HCT116 (cell line): Measurements from ENCODE around the gene ACOX3. TPM values are rescaled to one million over a fixed set of nuclear protein-coding genes. Genes with fewer than 3 reads are reported as not detected.

Experiments
- ATAC-seq: fragments of 200-7000 bp; cut with Tn5 transposase; 2 replicates; pipeline ENCODE4 v1.9.1; 2020; ENCODE audit warnings: mild to moderate bottlenecking, moderate library complexity
- BruUV-seq: library from RNA; stranded (reverse); fragments of 400-500 nt; replicated peaks from 2 replicates; lab custom pipeline; 2021; lab: Mats Ljungman, UMichigan
- CTCF ChIA-PET: fragments of 300-600 bp; sonication (Branson Sonifier 250); formaldehyde crosslinking; loops from one replicate; lab custom pipeline; 2021; ENCODE audit warnings: antibody characterized with exemption; lab: Charles Lee
- POLR2A ChIA-PET: fragments of 300-600, 350-600 bp; sonication (Branson Sonifier 250); formaldehyde crosslinking; loops from one replicate; lab custom pipeline; 2021; ENCODE audit warnings: antibody characterized with exemption; lab: Charles Lee
- RAD21 ChIA-PET, 2 experiments: fragments of 300-600 bp; sonication (Branson Sonifier 250); formaldehyde crosslinking; loops; one replicate each; lab custom pipeline; 2023; ENCODE audit warnings: low total read pairs in 2 of 2; ENCODE audit not compliant: uncharacterized antibody in 2 of 2, unreplicated experiment in 2 of 2, low non-redundant PET in 1 of 2; lab: Charles Lee
- DNase-seq: peaks from one replicate; pipeline ENCODE4 v3.0.0-alpha.2; 2010; ENCODE audit warnings: low read depth, low spot score
- H2AFZ ChIP-seq: fragments of 200-600 bp; shearing (Covaris generic), sonication (generic); 2 replicates; pipeline ENCODE4 v1.6.1; 2017; ENCODE audit warnings: low read depth, mixed run types, mixed read lengths, antibody characterized with exemption, low read length; ENCODE audit not compliant: poor library complexity, severe bottlenecking
- H3K27ac ChIP-seq: 2 replicates; pipeline ENCODE4 v1.5.1; 2012; ENCODE audit warnings: low read depth, low read length
- H3K27me3 ChIP-seq: fragments of 200-600 bp; sonication (generic); 2 replicates; pipeline ENCODE4 v1.6.1; 2016; ENCODE audit warnings: mixed run types, low read length, mixed read lengths; ENCODE audit not compliant: insufficient read depth
- H3K36me3 ChIP-seq, 2 experiments: fragments of 200-500 bp in 1 of 2; fragments of 200-600 bp in 1 of 2; sonication (Bioruptor generic) in 1 of 2; sonication (generic) in 1 of 2; 2 replicates each; pipeline versions ENCODE4 v1.5.1 to v1.6.1; 2014 to 2016; ENCODE audit warnings: low read length in 2 of 2, inconsistent platforms in 1 of 2, mixed read lengths in 1 of 2, mixed run types in 1 of 2; ENCODE audit not compliant: insufficient read depth in 2 of 2, control insufficient read depth in 1 of 2
- H3K4me1 ChIP-seq, 2 experiments: fragments of 200-600 bp in 1 of 2; sonication (generic) in 1 of 2; 2 replicates each; pipeline versions ENCODE4 v1.5.1 to v1.6.1; 2012 to 2017; ENCODE audit warnings: low read length in 2 of 2, inconsistent platforms in 1 of 2, mild to moderate bottlenecking in 1 of 2, mixed read lengths in 1 of 2, mixed run types in 1 of 2, moderate library complexity in 1 of 2; ENCODE audit not compliant: insufficient read depth in 2 of 2, control insufficient read depth in 1 of 2
- H3K4me2 ChIP-seq: fragments of 200-600 bp; sonication (generic); 2 replicates; pipeline ENCODE4 v1.6.1; 2017; ENCODE audit warnings: mixed run types, low read length, mixed read lengths
- H3K4me3 ChIP-seq, 2 experiments: fragments of 200-600 bp in 1 of 2; sonication (generic) in 1 of 2; replicated peaks in 1 of 2; 2 replicates each; pipeline ENCODE4 v1.5.1; 2011 to 2016; ENCODE audit warnings: low read length in 2 of 2, control low read depth in 1 of 2, low read depth in 1 of 2, mild to moderate bottlenecking in 1 of 2, mixed read lengths in 1 of 2, mixed run types in 1 of 2
- H3K79me2 ChIP-seq: fragments of 200-600 bp; sonication (generic); 2 replicates; pipeline ENCODE4 v1.6.1; 2017; ENCODE audit warnings: mild to moderate bottlenecking, mixed run types, low read length, moderate library complexity, mixed read lengths; ENCODE audit not compliant: insufficient read depth
- H3K9ac ChIP-seq: fragments of 200-600 bp; sonication (generic); 2 replicates; pipeline ENCODE4 v1.6.1; 2016; ENCODE audit warnings: low read length, mixed read lengths
- H3K9me2 ChIP-seq: fragments of 200-600 bp; sonication (generic), shearing (Covaris generic); 2 replicates; pipeline ENCODE4 v1.6.1; 2017; ENCODE audit warnings: mixed run types, mild to moderate bottlenecking, moderate library complexity; ENCODE audit not compliant: insufficient read depth
- H3K9me3 ChIP-seq, 2 experiments: fragments of 200-500 bp in 1 of 2; fragments of 200-600 bp in 1 of 2; sonication (Bioruptor generic) in 1 of 2; sonication (generic) in 1 of 2; 2 replicates each; pipeline ENCODE4 v1.6.1; 2014 to 2017; ENCODE audit warnings: low read length in 2 of 2, mixed read lengths in 2 of 2, inconsistent platforms in 1 of 2, low read depth in 1 of 2, mild to moderate bottlenecking in 1 of 2, mixed run types in 1 of 2, moderate library complexity in 1 of 2; ENCODE audit not compliant: control insufficient read depth in 1 of 2, insufficient read depth in 1 of 2
- H4K20me1 ChIP-seq: fragments of 200-600 bp; sonication (generic), shearing (Covaris generic); 2 replicates; pipeline ENCODE4 v1.6.1; 2017; ENCODE audit warnings: mixed run types, mild to moderate bottlenecking, moderate library complexity; ENCODE audit not compliant: insufficient read depth
- CTCF ChIP-seq, 3 experiments: fragments of 200-600 bp in 1 of 3; sonication (generic) in 1 of 3; IDR thresholded peaks in 2 of 3; conservative IDR thresholded peaks in 1 of 3; 2 replicates each; pipeline ENCODE4 v1.5.1; 2012 to 2017; ENCODE audit warnings: low read depth in 2 of 3, low read length in 2 of 3, antibody characterized with exemption in 1 of 3, borderline replicate concordance in 1 of 3, control low read depth in 1 of 3, mild to moderate bottlenecking in 1 of 3, mixed read lengths in 1 of 3, mixed run types in 1 of 3, moderate library complexity in 1 of 3; ENCODE audit not compliant: insufficient read depth in 1 of 3
- RAD21 ChIP-seq: IDR thresholded peaks from 2 replicates; pipeline ENCODE4 v1.6.1; 2012; ENCODE audit warnings: low read depth, mild to moderate bottlenecking
- ZBTB33 ChIP-seq: IDR thresholded peaks from 2 replicates; pipeline ENCODE4 v1.6.1; 2011; ENCODE audit warnings: mild to moderate bottlenecking, low read length, moderate library complexity; ENCODE audit not compliant: insufficient replicate concordance; ENCODE audit errors: extremely low read depth
- intact Hi-C: fragments of 100-400 bp; cut with micrococcal nuclease; formaldehyde crosslinking; loops from 2 replicates; pipeline ENCODE4 v1.10.0; 2022
- total RNA-seq: library from RNA; stranded (reverse); gene quantifications from one replicate; pipeline ENCODE4 v1.2.1, GENCODE V29; 2021; ENCODE audit not compliant: unreplicated experiment

Gene ACOX3
- total RNA-seq, 1 experiment from 2014 or later, result 16.9 TPM

- no peak for DNase-seq
- ChIA-PET POLR2A (no interaction called here), CTCF (no interaction called here), RAD21 (no interaction called here)
- Histone ChIP-seq H3K27me3 (no peaks in the 10 kb centered on the region), H3K9me3 (no peaks in the 10 kb centered on the region), H4K20me1 (no peaks in the 10 kb centered on the region), H3K36me3 (no peaks in the 10 kb centered on the region), H3K4me3 (no peak overlapping the region), H3K9me2 (no peaks in the 10 kb centered on the region), H3K79me2 (no peaks in the 10 kb centered on the region), H3K4me2 (no peak overlapping the region), H2AFZ (no peak overlapping the region), H3K4me1 (no peaks in the 10 kb centered on the region), H3K9ac (no peak overlapping the region), H3K27ac (no peak overlapping the region)
- TF ChIP-seq ZBTB33 (no peak), CTCF (IDR thresholded peaks at IDR 0.05 in 2 of 3, conservative IDR thresholded peaks at IDR 0.05 in 1 of 3; ENCODE audit: borderline replicate concordance in 1 of 3, insufficient read depth in 1 of 3, low read depth in 2 of 3, low read length in 2 of 3) (peak in 2 of 3 experiments; percentile 38 to 46; a peak in 4 of 6 replicates), RAD21 (peak; percentile 17; the same call in 1 of the 2 replicates)
- ATAC-seq, result peak; percentile 82
- no TSS peak for BruUV-seq
- intact Hi-C loops, result no loop called here
Measured at GRCh38 chr4:8342651-8343261, 97.8 kb downstream of the ACOX3 start.
